UCSD-AML1 (cell line): Measurements from ENCODE around the gene DAGLA.

ENCODE experiments used
- DNase-seq: peaks from one replicate; lab custom pipeline; 2025; ENCODE audit not compliant: unreplicated experiment; lab: John Stamatoyannopoulos, UW

DAGLA gene

GRCh38 chr11:61725781-61726231 is 45.6 kb downstream of the DAGLA start:
- no peak for DNase-seq

- DNase-seq = no peak
Observed at GRCh38 chr11:61726775-61727174, 46.6 kb downstream of the DAGLA start.

- no peak for DNase-seq
Observed at GRCh38 chr11:61727401-61727811, 47.2 kb downstream of the DAGLA start.

GRCh38 chr11:61728066-61728939 is 48.1 kb downstream of the DAGLA start:
- no peak for DNase-seq

GRCh38 chr11:61728940-61729219 is 48.7 kb downstream of the DAGLA start:
- DNase-seq = no peak

- DNase-seq = no peak
Observed at GRCh38 chr11:61730240-61730994, 50.2 kb downstream of the DAGLA start.

GRCh38 chr11:61731211-61731951 is 51.2 kb downstream of the DAGLA start:
- DNase-seq = no peak

- DNase-seq = no peak
Observed at GRCh38 chr11:61731952-61732675, 51.9 kb downstream of the DAGLA start.

GRCh38 chr11:61732705-61733104 is 52.5 kb downstream of the DAGLA start:
- DNase-seq = no peak

GRCh38 chr11:61733120-61733978 is 53.2 kb downstream of the DAGLA start:
- DNase-seq = peak; percentile 82

- DNase-seq = no peak
Observed at GRCh38 chr11:61734767-61735166, 54.6 kb downstream of the DAGLA start.

- no peak for DNase-seq
Observed at GRCh38 chr11:61735391-61735790, 55.2 kb downstream of the DAGLA start.

- no peak for DNase-seq
Observed at GRCh38 chr11:61736310-61736709, 56.1 kb downstream of the DAGLA start.

- DNase-seq = peak; percentile 51
Observed at GRCh38 chr11:61737131-61737530, 56.9 kb downstream of the DAGLA start.

GRCh38 chr11:61737636-61738386 is 57.6 kb downstream of the DAGLA start:
- no peak for DNase-seq

- DNase-seq = no peak
Observed at GRCh38 chr11:61738776-61739175, 58.6 kb downstream of the DAGLA start.

GRCh38 chr11:61739413-61739812 is 59.2 kb downstream of the DAGLA start:
- DNase-seq = no peak

GRCh38 chr11:61739966-61740365 is 59.8 kb downstream of the DAGLA start:
- no peak for DNase-seq

GRCh38 chr11:61742391-61742790 is 62.2 kb downstream of the DAGLA start:
- DNase-seq = peak; percentile 90
